DOHH2 (cell line): ENCODE measurements around the gene HYDIN.

Experiments used
- CTCF ChIP-seq: fragments of 200-600 bp; sonication (generic); IDR thresholded peaks from one replicate; pipeline ENCODE4 v1.5.1; 2014; ENCODE audit warnings: antibody characterized with exemption, mild to moderate bottlenecking, low read depth, low read length; ENCODE audit not compliant: poor library complexity, severe bottlenecking
- EZH2phosphoT487 ChIP-seq: fragments of 200-600 bp; sonication (generic); IDR thresholded peaks from 2 replicates; pipeline ENCODE4 v1.6.1; 2017; ENCODE audit warnings: borderline replicate concordance, mild to moderate bottlenecking, antibody characterized with exemption, low read length, moderate library complexity, mixed read lengths

GRCh38 chr16:71259086-71259485 lies 28.6 kb upstream of the HYDIN start:
- no peak for TF ChIP-seq CTCF
- no peak for TF ChIP-seq EZH2phosphoT487
